Psoas muscle (tissue), 8 donors: ENCODE measurements around the gene IGSF9B. TPM values are rescaled to one million over a fixed set of nuclear protein-coding genes. Genes with fewer than 3 reads are reported as not detected.

ENCODE experiments used
- ATAC-seq, 4 donors: fragments of 200-7000 bp; cut with Tn5 transposase; one replicate each; pipeline ENCODE4 v1.9.1; 2020; ENCODE audit warnings: moderate library complexity in 3 of 4, mild to moderate bottlenecking in 2 of 4
- DNase-seq, 2 donors: peaks; one replicate each; pipeline ENCODE4 v3.0.0-alpha.2; 2020
- H3K27ac ChIP-seq: fragments of 200-600 bp; one replicate; pipeline ENCODE4 v1.8.0; 2022
- H3K27me3 ChIP-seq, 3 donors: fragments of 200-600 bp in 1 of 3; one replicate each; pipeline versions ENCODE4 v1.6.1 to v1.8.0; 2013 to 2022; ENCODE audit warnings: low read length in 2 of 3, mild to moderate bottlenecking in 2 of 3, moderate library complexity in 1 of 3; ENCODE audit not compliant: insufficient read depth in 3 of 3
- H3K36me3 ChIP-seq, 2 donors: fragments of 200-600 bp in 1 of 2; one replicate each; pipeline versions ENCODE4 v1.6.1 to v1.8.0; 2013 to 2022; ENCODE audit warnings: low read depth in 1 of 2, mild to moderate bottlenecking in 1 of 2, moderate library complexity in 1 of 2; ENCODE audit not compliant: insufficient read depth in 1 of 2
- H3K4me1 ChIP-seq: fragments of 200-600 bp; one replicate; pipeline ENCODE4 v1.8.0; 2022
- H3K4me3 ChIP-seq: fragments of 200-600 bp; one replicate; pipeline ENCODE4 v1.8.0; 2022; ENCODE audit warnings: mild to moderate bottlenecking
- H3K9me3 ChIP-seq: fragments of 200-600 bp; one replicate; pipeline ENCODE4 v1.8.0; 2022
- CTCF ChIP-seq: fragments of 200-600 bp; IDR thresholded peaks from one replicate; pipeline ENCODE4 v1.8.0; 2022; ENCODE audit warnings: antibody characterized with exemption
- WGBS, 3 donors: extraction: QIAGEN DNeasy Blood & Tissue Kit; methylation state at CpG; one replicate each; pipeline versions ENCODE4 v1.1.6 to v1.1.7; 2013; 5-methylcytosine and 5-hydroxymethylcytosine counted together
- intact Hi-C, 2 donors: fragments of 100-400 bp; cut with DNase I; formaldehyde crosslinking; loops; one replicate each; pipeline versions ENCODE4 v1.11.0 to v1.14.2; 2022
- polyA plus RNA-seq, 3 donors: library from polyadenylated mRNA; stranded (reverse); fragments of 200-250 nt; gene quantifications; one replicate each; pipeline ENCODE4 v1.2.3, GENCODE V29; 2013
- total RNA-seq, 4 donors: library from RNA; stranded (reverse); fragmentation: NEBNext Ultra II Directional in 2 of 4; extraction: Animal tissue kit (Norgen Biotek cat#: 25700) in 2 of 4; gene quantifications; one replicate each; pipeline versions ENCODE4 v1.2.1 to v1.2.4, GENCODE V29; 2021 to 2023
- donor health status: healthy with polysubstance abuse.
- donor health status: DM: no; HTN: no; CAD: no; lungs with moderate emphysema.
- donor health status: Bipolar disorder and iron deficiency.
- donor health status: healthy.
- donor health status: DM: yes; HTN: yes; CAD: no.
- donor health status: DM: no; HTN: no; CAD: no.
- donor health status: DM: no; HTN: no; CAD: no.
- donor health status: DM: yes; HTN: yes; CAD: no.

Gene IGSF9B
- total and polyA plus RNA-seq, 7 donors = 0.56 to 3.4 (median 0.87) TPM

- H3K4me3 ChIP-seq = no peak overlapping the region
- ATAC-seq (no peak), DNase-seq (no peak)
- no peak for TF ChIP-seq CTCF
- H3K4me1 ChIP-seq = peaks cover 4% of the 10 kb centered on the region
- intact Hi-C loops = loop anchor here in 1 of 2 donors (5.0 kb wide), 1 partner anchor 74 kb away; no protein-coding TSS in a partner anchor
- no peaks in the 10 kb centered on the region for H3K9me3 ChIP-seq
- no peaks in the 10 kb centered on the region for H3K36me3 ChIP-seq
- no peak overlapping the region for H3K27ac ChIP-seq
- 39 to 49% (median 43%) methylated on average over 6 of the region's 6 CpGs for WGBS, 3 donors
- H3K27me3 ChIP-seq = no peaks in the 10 kb centered on the region
Observed at GRCh38 chr11:133968300-133968699, 11.5 kb upstream of the IGSF9B start.

GRCh38 chr11:133967599-133968238, 11.0 kb upstream of the IGSF9B start:
- H3K9me3 ChIP-seq = no peaks in the 10 kb centered on the region
- TF ChIP-seq CTCF = no peak
- 72% methylated on average over 28 of the region's 28 CpGs for WGBS, 3 donors
- peak overlapping the region; percentile 27 for H3K4me3 ChIP-seq
- intact Hi-C loops = loop anchor here (2.0 to 5.0 kb wide), 2 partner anchors 75 to 79 kb away; no protein-coding TSS in a partner anchor
- no peaks in the 10 kb centered on the region for H3K36me3 ChIP-seq
- no peak overlapping the region for H3K27ac ChIP-seq
- no peaks in the 10 kb centered on the region for H3K27me3 ChIP-seq
- DNase-seq = no peak
- ATAC-seq = peak in 1 of 4 donors; percentile 16
- peaks cover 4% of the 10 kb centered on the region for H3K4me1 ChIP-seq

- H3K27ac ChIP-seq = no peak overlapping the region
- intact Hi-C loops = loop anchor here (2.0 to 5.0 kb wide), 2 partner anchors 75 to 80 kb away; no protein-coding TSS in a partner anchor
- peak; percentile 53 for TF ChIP-seq CTCF
- H3K27me3 ChIP-seq = no peaks in the 10 kb centered on the region
- ATAC-seq (peak; percentile 63 to 87 (median 69)), DNase-seq (peak; percentile 47 to 76)
- no peaks in the 10 kb centered on the region for H3K9me3 ChIP-seq
- 33 to 56% (median 33%) methylated on average over 25 to 43 of the region's 43 CpGs for WGBS, 3 donors
- H3K36me3 ChIP-seq = no peaks in the 10 kb centered on the region
- H3K4me3 ChIP-seq = peak overlapping the region; percentile 27
- H3K4me1 ChIP-seq = peaks cover 4% of the 10 kb centered on the region
Observed at GRCh38 chr11:133966921-133967598, 10.3 kb upstream of the IGSF9B start.

- H3K4me1 ChIP-seq = peaks cover 4% of the 10 kb centered on the region
- 53 to 79% (median 74%) methylated on average over 7 of the region's 7 CpGs for WGBS, 3 donors
- H3K27ac ChIP-seq = no peak overlapping the region
- DNase-seq (no peak), ATAC-seq (no peak)
- TF ChIP-seq CTCF = no peak
- no peaks in the 10 kb centered on the region for H3K36me3 ChIP-seq
- intact Hi-C loops = loop anchor here (2.0 to 5.0 kb wide), 2 partner anchors 76 to 81 kb away; no protein-coding TSS in a partner anchor
- H3K27me3 ChIP-seq = no peaks in the 10 kb centered on the region
- no peaks in the 10 kb centered on the region for H3K9me3 ChIP-seq
- H3K4me3 ChIP-seq = no peak overlapping the region
Observed at GRCh38 chr11:133966172-133966651, 9.4 kb upstream of the IGSF9B start.
